H1 (cell line): Measurements from ENCODE around the gene COL6A2. TPM values are rescaled to one million over a fixed set of nuclear protein-coding genes. Genes with fewer than 3 reads are reported as not detected.
"Not testable (repeated sequence)": the region's sequence is repeated elsewhere in the genome, so short reads cannot be mapped to it uniquely, and the experiment has no call there.

ENCODE experiments used
- CTCF ChIA-PET: fragments of 300-600 bp; sonication (Branson Sonifier 250); formaldehyde crosslinking; loops from one replicate; lab custom pipeline; 2021; ENCODE audit not compliant: partially characterized antibody; lab: Charles Lee
- POLR2A ChIA-PET: fragments of 300-600 bp; sonication (Branson Sonifier 250); formaldehyde crosslinking; loops from one replicate; lab custom pipeline; 2021; ENCODE audit warnings: inconsistent platforms; ENCODE audit not compliant: partially characterized antibody; lab: Charles Lee
- DNase-seq, 2 experiments: peaks; one replicate each; pipeline versions ENCODE4 v3.0.0 to v3.0.0-alpha.2; 2010 to 2022; ENCODE audit warnings: low spot score in 2 of 2, low read depth in 1 of 2, mixed read lengths in 1 of 2
- FAIRE-seq: peaks from 2 replicates; lab custom pipeline; 2011; peaks lifted over from hg19 to GRCh38; lab: Jason Lieb, UNC
- H2AFZ ChIP-seq: 2 replicates; pipeline ENCODE4 v1.8.1; 2012; ENCODE audit warnings: low read length, inconsistent platforms
- H2AK5ac ChIP-seq: 2 replicates; pipeline ENCODE4 v1.6.1; 2013; ENCODE audit warnings: low read depth, low read length
- H2BK120ac ChIP-seq: replicated peaks from 2 replicates; pipeline ENCODE3; 2013; ENCODE audit warnings: low read depth, low read length, inconsistent platforms
- H2BK12ac ChIP-seq: 2 replicates; pipeline ENCODE4 v1.6.1; 2013; ENCODE audit warnings: low read depth, low read length
- H2BK15ac ChIP-seq: 2 replicates; pipeline ENCODE4 v1.6.1; 2013; ENCODE audit warnings: low read length
- H2BK20ac ChIP-seq: 2 replicates; pipeline ENCODE4 v1.6.1; 2013; ENCODE audit warnings: low read length
- H2BK5ac ChIP-seq: 2 replicates; pipeline ENCODE4 v1.6.1; 2013; ENCODE audit warnings: low read depth, low read length
- H3K14ac ChIP-seq: 2 replicates; pipeline ENCODE4 v1.6.1; 2013; ENCODE audit warnings: inconsistent platforms; ENCODE audit not compliant: insufficient read length
- H3K18ac ChIP-seq: 2 replicates; pipeline ENCODE4 v1.6.1; 2013; ENCODE audit warnings: low read length; ENCODE audit errors: extremely low read depth
- H3K23ac ChIP-seq: 2 replicates; pipeline ENCODE4 v1.6.1; 2013; ENCODE audit warnings: inconsistent platforms; ENCODE audit not compliant: insufficient read length
- H3K23me2 ChIP-seq: 2 replicates; pipeline ENCODE4 v1.6.1; 2013; ENCODE audit warnings: low read depth, low read length
- H3K27ac ChIP-seq: 2 replicates; pipeline ENCODE4 v1.6.1; 2011; ENCODE audit warnings: low read depth, low read length, inconsistent platforms
- H3K27me3 ChIP-seq, 4 experiments: replicated peaks in 1 of 4; 1 replicate in 1 of 4; 2 replicates in 3 of 4; pipeline versions ENCODE4 v1.6.1 to v1.8.1; 2011 to 2013; ENCODE audit warnings: low read length in 3 of 4, mild to moderate bottlenecking in 3 of 4, inconsistent platforms in 2 of 4, mixed read lengths in 2 of 4, moderate library complexity in 1 of 4; ENCODE audit not compliant: control insufficient read depth in 3 of 4, insufficient read depth in 3 of 4; ENCODE audit errors: extremely low read depth in 1 of 4
- H3K36me3 ChIP-seq, 4 experiments: 2 replicates each; pipeline versions ENCODE4 v1.6.1 to v1.8.1; 2011 to 2013; ENCODE audit warnings: mild to moderate bottlenecking in 4 of 4, low read length in 3 of 4, moderate library complexity in 2 of 4, control low read depth in 1 of 4, inconsistent platforms in 1 of 4; ENCODE audit not compliant: insufficient read depth in 4 of 4, control insufficient read depth in 2 of 4
- H3K4ac ChIP-seq: replicated peaks from 2 replicates; pipeline ENCODE3; 2013; ENCODE audit warnings: low read length, low read depth, mixed read lengths, inconsistent platforms; ENCODE audit not compliant: insufficient read length
- H3K4me1 ChIP-seq, 4 experiments: replicated peaks in 1 of 4; 1 replicate in 1 of 4; 2 replicates in 3 of 4; pipeline versions ENCODE4 v1.6.1 to v1.8.1; 2011 to 2013; ENCODE audit warnings: low read length in 3 of 4, inconsistent platforms in 2 of 4, mixed read lengths in 1 of 4; ENCODE audit not compliant: insufficient read depth in 4 of 4, control insufficient read depth in 3 of 4
- H3K4me2 ChIP-seq, 2 experiments: 2 replicates each; pipeline versions ENCODE4 v1.6.1 to v1.8.1; 2011 to 2013; ENCODE audit warnings: low read depth in 2 of 2, low read length in 2 of 2, control low read depth in 1 of 2, inconsistent platforms in 1 of 2, mild to moderate bottlenecking in 1 of 2; ENCODE audit not compliant: insufficient read depth in 1 of 2
- H3K4me3 ChIP-seq, 4 experiments: fragments of 200-600, 300-600 bp in 1 of 4; sonication (generic), shearing (Covaris generic), sonication (Bioruptor Twin) in 1 of 4; 2 replicates each; pipeline versions ENCODE4 v1.5.1 to v1.8.1; 2011 to 2016; ENCODE audit warnings: low read length in 4 of 4, low read depth in 3 of 4, control low read depth in 2 of 4, inconsistent platforms in 2 of 4, mild to moderate bottlenecking in 2 of 4, mixed read lengths in 1 of 4, moderate library complexity in 1 of 4; ENCODE audit not compliant: insufficient read depth in 2 of 4; ENCODE audit errors: extremely low read depth in 1 of 4
- H3K56ac ChIP-seq: replicated peaks from 2 replicates; pipeline ENCODE3; 2013; ENCODE audit warnings: low read depth, mild to moderate bottlenecking, mixed read lengths, low read length, inconsistent platforms; ENCODE audit not compliant: insufficient read length
- H3K79me1 ChIP-seq: 2 replicates; pipeline ENCODE4 v1.6.1; 2013; ENCODE audit warnings: low read depth, low read length, control low read depth
- H3K79me2 ChIP-seq, 2 experiments: 2 replicates each; pipeline versions ENCODE4 v1.6.1 to v1.8.1; 2012 to 2013; ENCODE audit warnings: low read length in 2 of 2, mild to moderate bottlenecking in 2 of 2, inconsistent platforms in 1 of 2; ENCODE audit not compliant: insufficient read depth in 2 of 2, control insufficient read depth in 1 of 2
- H3K9ac ChIP-seq, 4 experiments: replicated peaks in 1 of 4; 1 replicate in 1 of 4; 2 replicates in 3 of 4; pipeline versions ENCODE4 v1.6.1 to v1.8.1; 2011 to 2013; ENCODE audit warnings: low read depth in 3 of 4, low read length in 3 of 4, control low read depth in 2 of 4, mild to moderate bottlenecking in 2 of 4, moderate library complexity in 2 of 4, inconsistent platforms in 1 of 4; ENCODE audit errors: extremely low read depth in 1 of 4
- H3K9me3 ChIP-seq, 2 experiments: 2 replicates each; pipeline versions ENCODE4 v1.6.1 to v1.8.1; 2012 to 2013; ENCODE audit warnings: mild to moderate bottlenecking in 2 of 2, moderate library complexity in 2 of 2, control low read depth in 1 of 2, inconsistent platforms in 1 of 2, low read depth in 1 of 2, low read length in 1 of 2, mixed read lengths in 1 of 2; ENCODE audit not compliant: insufficient read depth in 2 of 2
- H4K20me1 ChIP-seq, 2 experiments: replicated peaks in 1 of 2; 2 replicates each; pipeline versions ENCODE3 to v1.8.1; 2011 to 2013; ENCODE audit warnings: inconsistent platforms in 2 of 2, low read length in 2 of 2, mild to moderate bottlenecking in 1 of 2; ENCODE audit not compliant: insufficient read depth in 2 of 2, control insufficient read depth in 1 of 2
- H4K5ac ChIP-seq: 2 replicates; pipeline ENCODE4 v1.6.1; 2013; ENCODE audit warnings: low read length, low read depth, mixed read lengths, inconsistent platforms; ENCODE audit not compliant: insufficient read length
- H4K8ac ChIP-seq: 2 replicates; pipeline ENCODE4 v1.8.0; 2013; ENCODE audit warnings: mild to moderate bottlenecking, moderate library complexity, low read length, inconsistent platforms; ENCODE audit not compliant: insufficient read depth; ENCODE audit errors: extremely low read depth
- H4K91ac ChIP-seq: replicated peaks from 2 replicates; pipeline ENCODE3; 2013; ENCODE audit warnings: low read length, mixed read lengths, inconsistent platforms; ENCODE audit not compliant: insufficient read length
- HDAC2 ChIP-seq, 2 experiments: fragments of 300-600 bp in 1 of 2; sonication (generic) in 1 of 2; IDR thresholded peaks; 2 replicates each; pipeline ENCODE4 v1.6.1; 2011 to 2012; ENCODE audit warnings: low read depth in 2 of 2, low read length in 2 of 2, mild to moderate bottlenecking in 2 of 2, moderate library complexity in 2 of 2, borderline replicate concordance in 1 of 2, inconsistent platforms in 1 of 2
- HDAC6 ChIP-seq: IDR thresholded peaks from one replicate; pipeline ENCODE4 v1.7.1; 2012; ENCODE audit warnings: low read depth, mild to moderate bottlenecking, inconsistent platforms, low read length, moderate library complexity
- JUN ChIP-seq: IDR thresholded peaks from 2 replicates; pipeline ENCODE4 v1.6.1; 2011; ENCODE audit warnings: low read depth, mild to moderate bottlenecking, improper control_type of control experiment, low read length
- KDM1A ChIP-seq: fragments of 200-600, 300-600 bp; sonication (generic); IDR thresholded peaks from 2 replicates; pipeline ENCODE4 v1.7.1; 2016; ENCODE audit warnings: mild to moderate bottlenecking, low read length, borderline replicate concordance
- SUZ12 ChIP-seq: fragments of 200-600 bp; sonication (generic); IDR thresholded peaks from 2 replicates; pipeline ENCODE4 v1.6.1; 2012; ENCODE audit warnings: mild to moderate bottlenecking, inconsistent platforms, low read length, moderate library complexity, mixed read lengths
- TAF7 ChIP-seq: optimal IDR thresholded peaks from 2 replicates; pipeline ENCODE3; 2011; ENCODE audit warnings: low read depth, mild to moderate bottlenecking, inconsistent platforms, low read length, moderate library complexity, borderline replicate concordance
- TBP ChIP-seq: IDR thresholded peaks from 2 replicates; pipeline ENCODE4 v1.6.1; 2011; ENCODE audit warnings: low read depth, low read length, improper control_type of control experiment
- WGBS, 2 experiments: shearing (Covaris generic) in 1 of 2; methylation state at CpG; one replicate each; pipeline versions ENCODE4 v1.1.6 to v1.1.7; 2013 to 2015; ENCODE audit warnings: low lambda C conversion rate in 2 of 2, mixed read lengths in 2 of 2, inconsistent platforms in 1 of 2, low coverage in 1 of 2, missing lambda C conversion rate in 1 of 2; ENCODE audit not compliant: insufficient replicate concordance in 2 of 2, insufficient coverage in 1 of 2, insufficient read length in 1 of 2; ENCODE audit errors: extremely low coverage in 1 of 2, missing lambda C conversion rate in 1 of 2; 5-methylcytosine and 5-hydroxymethylcytosine counted together
- polyA plus RNA-seq, 7 experiments: library from polyadenylated mRNA; depleted of rRNA in 3 of 7; stranded (reverse) in 5 of 7; unstranded in 2 of 7; fragments of >200 nt in 5 of 7; fragments of 200-250 nt in 2 of 7; gene quantifications; 1 replicate in 5 of 7; 2 replicates in 1 of 7; 4 replicates in 1 of 7; pipeline versions ENCODE4 v1.2.1 to v1.2.3, GENCODE V29; 2011 to 2013; ENCODE audit warnings: missing spikeins in 2 of 7, mixed read lengths in 2 of 7
- total RNA-seq: library from RNA; stranded (reverse); fragmentation: NEBNext Ultra II Directional; extraction: Animal tissue kit (Norgen Biotek cat#: 25700); gene quantifications from 2 replicates; pipeline ENCODE4 v1.2.1, GENCODE V29; 2021

The COL6A2 gene
- total and polyA plus RNA-seq, 2 of the 8 experiments (the other 6 are each of a cell fraction or from before 2014, with no cell fraction given) = 60.1 to 62.7 TPM

GRCh38 chr21:46084709-46085108 is 13.2 kb upstream of the COL6A2 start (continued):
- TF ChIP-seq KDM1A = no peak
- TF ChIP-seq TBP = no peak
- TF ChIP-seq JUN = no peak
- no peak for TF ChIP-seq HDAC2 (IDR thresholded peaks at IDR 0.05; ENCODE audit: borderline replicate concordance in 1 of 2, low read depth in 2 of 2, low read length in 2 of 2)
- TF ChIP-seq HDAC6 = no peak
- no peak for TF ChIP-seq TAF7
- TF ChIP-seq SUZ12 = no peak

GRCh38 chr21:46085259-46085658 is 12.7 kb upstream of the COL6A2 start:
- H3K23me2 ChIP-seq, H2BK20ac ChIP-seq, H3K79me2 ChIP-seq, H2BK5ac ChIP-seq, H3K56ac ChIP-seq, FAIRE-seq, H3K79me1 ChIP-seq, H3K4me1 ChIP-seq, H3K4ac ChIP-seq, H3K4me2 ChIP-seq, H2BK15ac ChIP-seq, H4K8ac ChIP-seq, H2BK12ac ChIP-seq, H4K91ac ChIP-seq, DNase-seq, H4K5ac ChIP-seq, H4K20me1 ChIP-seq, H3K4me3 ChIP-seq, H3K18ac ChIP-seq, H2BK120ac ChIP-seq, CTCF ChIA-PET, H3K14ac ChIP-seq, H3K27me3 ChIP-seq, H3K9me3 ChIP-seq, H2AFZ ChIP-seq, H3K27ac ChIP-seq, H3K9ac ChIP-seq, H2AK5ac ChIP-seq, H3K36me3 ChIP-seq, POLR2A ChIA-PET, H3K23ac ChIP-seq: not testable (repeated sequence)
- WGBS, 2 experiments = 82% methylated on average over 5 of the region's 5 CpGs; no CpG with 5 or more reads in 1 of the 2 experiments
